ENCODE measurements around the gene LRSAM1.

The LRSAM1 gene

GRCh38 chr9:127500862-127501261, 49.6 kb downstream of the LRSAM1 start:
- no peak for DNase-seq

- no peak for DNase-seq
Measured at GRCh38 chr9:127501821-127502343, 50.6 kb downstream of the LRSAM1 start.

GRCh38 chr9:127502706-127503378, 51.5 kb downstream of the LRSAM1 start:
- no peak for DNase-seq

- no peak for DNase-seq
Measured at GRCh38 chr9:127503379-127503921, 52.1 kb downstream of the LRSAM1 start.

GRCh38 chr9:127503947-127504886, 52.9 kb downstream of the LRSAM1 start:
- peak; percentile 48 for DNase-seq

- no peak for DNase-seq
Measured at GRCh38 chr9:127504887-127505251, 53.6 kb downstream of the LRSAM1 start.

GRCh38 chr9:127505396-127506116, 54.2 kb downstream of the LRSAM1 start:
- no peak for DNase-seq

GRCh38 chr9:127506117-127506813, 55.0 kb downstream of the LRSAM1 start:
- DNase-seq, result no peak

- DNase-seq, result no peak
Measured at GRCh38 chr9:127506814-127507750, 55.8 kb downstream of the LRSAM1 start.

GRCh38 chr9:127507751-127508648, 56.7 kb downstream of the LRSAM1 start:
- no peak for DNase-seq

GRCh38 chr9:127508901-127509260, 57.6 kb downstream of the LRSAM1 start:
- DNase-seq, result no peak

- no peak for DNase-seq
Measured at GRCh38 chr9:127509261-127509954, 58.1 kb downstream of the LRSAM1 start.

- DNase-seq, result no peak
Measured at GRCh38 chr9:127509955-127510299, 58.6 kb downstream of the LRSAM1 start.

- no peak for DNase-seq
Measured at GRCh38 chr9:127514468-127514867, 63.2 kb downstream of the LRSAM1 start.

- DNase-seq, result no peak
Measured at GRCh38 chr9:127516835-127517607, 65.7 kb downstream of the LRSAM1 start.

- DNase-seq, result no peak
Measured at GRCh38 chr9:127517620-127518019, 66.3 kb downstream of the LRSAM1 start.

- no peak for DNase-seq
Measured at GRCh38 chr9:127518091-127518856, 67.0 kb downstream of the LRSAM1 start.

Measured in NCI-H2029 (cell line).